ENCODE results near the gene VDR. TPM values are rescaled to one million over a fixed set of nuclear protein-coding genes. Genes with fewer than 3 reads are reported as not detected.

VDR gene
- total RNA-seq, 2 donors from 2014 or later, result 0.59 to 2.2 TPM

GRCh38 chr12:47860279-47860841 lies 44.4 kb downstream of the VDR start:
- no peak for DNase-seq (ENCODE audit: low spot score)
- TF ChIP-seq CTCF (IDR thresholded peaks at IDR 0.05), result no peak
- H3K27ac ChIP-seq, result no peak overlapping the region
- no peaks in the 10 kb centered on the region for H3K36me3 ChIP-seq
- H3K4me1 ChIP-seq, result no peaks in the 10 kb centered on the region
- H3K4me3 ChIP-seq, result no peak overlapping the region
- H3K9me3 ChIP-seq, result no peaks in the 10 kb centered on the region
- no peaks in the 10 kb centered on the region for H3K27me3 ChIP-seq

GRCh38 chr12:47858511-47859266 lies 46.1 kb downstream of the VDR start:
- Histone ChIP-seq H3K9me3 (no peaks in the 10 kb centered on the region), H3K27me3 (no peaks in the 10 kb centered on the region), H3K36me3 (no peaks in the 10 kb centered on the region), H3K4me1 (no peaks in the 10 kb centered on the region), H3K4me3 (no peak overlapping the region), H3K27ac (no peak overlapping the region)
- no peak for DNase-seq (ENCODE audit: low spot score)
- no peak for TF ChIP-seq CTCF (IDR thresholded peaks at IDR 0.05)

- Histone ChIP-seq H3K27ac (no peak overlapping the region), H3K27me3 (no peaks in the 10 kb centered on the region), H3K36me3 (no peaks in the 10 kb centered on the region), H3K4me1 (peaks cover 0 to 4% of the 10 kb centered on the region in 2 donors), H3K9me3 (no peaks in the 10 kb centered on the region), H3K4me3 (no peak overlapping the region)
- no peak for TF ChIP-seq CTCF (IDR thresholded peaks at IDR 0.05)
- DNase-seq (ENCODE audit: low spot score), result no peak
These were observed 47.8 kb downstream of the VDR start for GRCh38 chr12:47856721-47857575.

- TF ChIP-seq CTCF (IDR thresholded peaks at IDR 0.05), result no peak
- Histone ChIP-seq H3K9me3 (no peaks in the 10 kb centered on the region), H3K27ac (no peak overlapping the region), H3K36me3 (no peaks in the 10 kb centered on the region), H3K4me1 (peaks cover 0 to 4% of the 10 kb centered on the region in 2 donors), H3K27me3 (no peaks in the 10 kb centered on the region), H3K4me3 (no peak overlapping the region)
- DNase-seq (ENCODE audit: low spot score), result no peak
These were observed 48.7 kb downstream of the VDR start for GRCh38 chr12:47856094-47856493.

GRCh38 chr12:47855502-47855901 lies 49.3 kb downstream of the VDR start:
- Histone ChIP-seq H3K36me3 (no peaks in the 10 kb centered on the region), H3K27ac (no peak overlapping the region), H3K4me1 (peaks cover 0 to 4% of the 10 kb centered on the region in 2 donors), H3K9me3 (no peaks in the 10 kb centered on the region), H3K27me3 (no peaks in the 10 kb centered on the region), H3K4me3 (no peak overlapping the region)
- no peak for TF ChIP-seq CTCF (IDR thresholded peaks at IDR 0.05)
- DNase-seq (ENCODE audit: low spot score), result no peak
